Heart left ventricle (tissue), 13 donors: ENCODE data around the gene TEX261.

Experiments
- POLR2A ChIP-seq, 2 donors: fragments of 450-650 bp; IDR thresholded peaks; one replicate each; pipeline ENCODE4 v1.6.1; 2017; ENCODE audit warnings: antibody characterized with exemption in 2 of 2, mild to moderate bottlenecking in 2 of 2, moderate library complexity in 2 of 2
- TF ChIP-seq, protein P1 (sequence below), 12 donors: fragments of 200-600 bp; sonication (generic) in 4 of 12; IDR thresholded peaks; one replicate each; pipeline versions ENCODE4 v1.5.0 to v1.8.0; 2018 to 2022; ENCODE audit warnings: antibody characterized with exemption in 12 of 12, mild to moderate bottlenecking in 5 of 12
- donor health status: ischemic (EF 13 %, LVEDD 7.1; RV severe dilation, severe dysfunction).
- donor health status: DM: no; HTN: yes; CAD: no.
- donor health status: DM: no; HTN: no; CAD: no.
- donor health status: ischemic (EF 25% LVEDD 6.9; RV normal size, moderate dysfunction).
- donor health status: ischemic (EF 25% LVEDD 5.7; RV mildly dilated, moderate dysfunction).
- donor health status: ischemic (EF 35%, LVEDD 5.7; RV mildly dilated, moderate dysfunction).
- donor health status: nonischemic (EF 11% LVEDD 7.7; RV severe dilation, severe dysfunction).
- donor health status: DM: yes; HTN: yes; CAD: no.
- donor health status: PGD.
- donor health status: ischemic (EF 29% LVEDD 5.4; RV normal size, mild dysfunction).
- donor health status: nonischemic (EF 23%, LVEDD 6.1; RV moderate dilation, normal function).

DNA sequence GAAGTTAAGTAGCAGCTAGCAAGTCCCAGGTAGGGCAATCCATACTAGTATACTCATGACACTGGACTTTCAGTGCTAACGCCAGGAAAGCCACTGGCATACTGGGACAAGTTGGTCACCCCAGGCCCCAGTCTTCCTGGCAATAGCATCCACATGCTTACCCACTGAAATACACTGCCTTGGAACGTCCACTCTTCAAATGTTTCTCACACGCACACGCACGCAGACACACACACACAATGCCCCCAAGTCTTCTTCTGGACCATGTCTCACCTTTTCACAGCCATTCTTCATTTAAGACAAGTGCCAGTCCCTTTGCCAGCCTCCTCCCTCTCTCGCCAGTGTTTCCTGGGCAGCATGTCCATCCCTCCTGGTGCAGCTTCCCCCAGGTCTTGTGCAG lies 8.7 kb upstream of the TEX261 start:
- TF ChIP-seq, protein P1, sequence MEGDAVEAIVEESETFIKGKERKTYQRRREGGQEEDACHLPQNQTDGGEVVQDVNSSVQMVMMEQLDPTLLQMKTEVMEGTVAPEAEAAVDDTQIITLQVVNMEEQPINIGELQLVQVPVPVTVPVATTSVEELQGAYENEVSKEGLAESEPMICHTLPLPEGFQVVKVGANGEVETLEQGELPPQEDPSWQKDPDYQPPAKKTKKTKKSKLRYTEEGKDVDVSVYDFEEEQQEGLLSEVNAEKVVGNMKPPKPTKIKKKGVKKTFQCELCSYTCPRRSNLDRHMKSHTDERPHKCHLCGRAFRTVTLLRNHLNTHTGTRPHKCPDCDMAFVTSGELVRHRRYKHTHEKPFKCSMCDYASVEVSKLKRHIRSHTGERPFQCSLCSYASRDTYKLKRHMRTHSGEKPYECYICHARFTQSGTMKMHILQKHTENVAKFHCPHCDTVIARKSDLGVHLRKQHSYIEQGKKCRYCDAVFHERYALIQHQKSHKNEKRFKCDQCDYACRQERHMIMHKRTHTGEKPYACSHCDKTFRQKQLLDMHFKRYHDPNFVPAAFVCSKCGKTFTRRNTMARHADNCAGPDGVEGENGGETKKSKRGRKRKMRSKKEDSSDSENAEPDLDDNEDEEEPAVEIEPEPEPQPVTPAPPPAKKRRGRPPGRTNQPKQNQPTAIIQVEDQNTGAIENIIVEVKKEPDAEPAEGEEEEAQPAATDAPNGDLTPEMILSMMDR (IDR thresholded peaks at IDR 0.05) = no peak
- TF ChIP-seq POLR2A (IDR thresholded peaks at IDR 0.05) = no peak
